IMR-90 (cell line): ENCODE results near the gene PLXND1. TPM values are rescaled to one million over a fixed set of nuclear protein-coding genes. Genes with fewer than 3 reads are reported as not detected.

Experiments
- ATAC-seq: fragments of 200-7000 bp; cut with Tn5 transposase; 2 replicates; pipeline ENCODE4 v1.9.1; 2020; ENCODE audit warnings: low read depth, mild to moderate bottlenecking, moderate library complexity
- BruUV-seq: library from RNA; stranded (reverse); fragments of 400-500 nt; replicated peaks from 2 replicates; lab custom pipeline; 2021; lab: Mats Ljungman, UMichigan
- CTCF ChIA-PET: fragments of 300-600 bp; formaldehyde crosslinking; extraction: SDS; loops from one replicate; lab custom pipeline; 2021; ENCODE audit warnings: antibody characterized with exemption; lab: Yijun Ruan, JAX
- POLR2A ChIA-PET: fragments of 300-600 bp; sonication (Branson Sonifier 250); formaldehyde crosslinking; loops from one replicate; lab custom pipeline; 2022; ENCODE audit warnings: antibody characterized with exemption; ENCODE audit not compliant: unreplicated experiment; lab: Charles Lee
- DNase-seq: peaks from one replicate; pipeline ENCODE4 v3.0.0; 2013
- H2AFZ ChIP-seq: replicated peaks from 2 replicates; pipeline ENCODE3; 2013; ENCODE audit warnings: low read length, mild to moderate bottlenecking; ENCODE audit not compliant: poor library complexity
- H2AK5ac ChIP-seq: 2 replicates; pipeline ENCODE4 v1.6.1; 2013; ENCODE audit warnings: low read depth, low read length, inconsistent platforms
- H2AK9ac ChIP-seq: replicated peaks from 2 replicates; pipeline ENCODE3; 2013; ENCODE audit warnings: mild to moderate bottlenecking, low read depth, low read length, moderate library complexity; ENCODE audit not compliant: poor library complexity
- H2BK120ac ChIP-seq: 2 replicates; pipeline ENCODE4 v1.6.1; 2013; ENCODE audit warnings: low read depth, low read length, inconsistent platforms
- H2BK15ac ChIP-seq: 3 replicates; pipeline ENCODE4 v1.6.1; 2013; ENCODE audit warnings: low read depth, low read length, inconsistent platforms
- H2BK20ac ChIP-seq: 2 replicates; pipeline ENCODE4 v1.6.1; 2013; ENCODE audit warnings: low read depth, mild to moderate bottlenecking, inconsistent platforms, low read length, moderate library complexity
- H2BK5ac ChIP-seq: 2 replicates; pipeline ENCODE4 v1.6.1; 2013; ENCODE audit warnings: mild to moderate bottlenecking, low read depth, low read length, inconsistent platforms; ENCODE audit not compliant: poor library complexity, severe bottlenecking
- H3K14ac ChIP-seq: replicated peaks from 2 replicates; pipeline ENCODE4 v1.6.1; 2013; ENCODE audit warnings: low read depth, low read length, inconsistent platforms
- H3K18ac ChIP-seq: 2 replicates; pipeline ENCODE4 v1.6.1; 2013; ENCODE audit warnings: low read depth, low read length, control low read depth
- H3K23ac ChIP-seq: 2 replicates; pipeline ENCODE4 v1.6.1; 2013; ENCODE audit warnings: low read depth, low read length, inconsistent platforms
- H3K27ac ChIP-seq: 2 replicates; pipeline ENCODE4 v1.5.1; 2013; ENCODE audit warnings: mild to moderate bottlenecking, control low read depth, low read length; ENCODE audit not compliant: insufficient read depth
- H3K27me3 ChIP-seq: 2 replicates; pipeline ENCODE4 v1.6.1; 2013; ENCODE audit warnings: low read length; ENCODE audit not compliant: control insufficient read depth, insufficient read depth
- H3K36me3 ChIP-seq: 2 replicates; pipeline ENCODE4 v1.6.1; 2013; ENCODE audit warnings: low read length, mixed read lengths; ENCODE audit not compliant: control insufficient read depth, insufficient read depth
- H3K4ac ChIP-seq: 2 replicates; pipeline ENCODE4 v1.6.1; 2013; ENCODE audit warnings: low read depth, low read length, inconsistent platforms
- H3K4me1 ChIP-seq: 2 replicates; pipeline ENCODE4 v1.6.1; 2013; ENCODE audit warnings: low read length, mixed read lengths; ENCODE audit not compliant: control insufficient read depth, insufficient read depth
- H3K4me2 ChIP-seq: 2 replicates; pipeline ENCODE4 v1.6.1; 2013; ENCODE audit warnings: low read depth, mild to moderate bottlenecking, control low read depth, low read length, moderate library complexity
- H3K4me3 ChIP-seq: 2 replicates; pipeline ENCODE4 v1.5.1; 2013; ENCODE audit warnings: low read depth, mild to moderate bottlenecking, control low read depth, low read length, moderate library complexity; ENCODE audit not compliant: insufficient read depth
- H3K56ac ChIP-seq: 2 replicates; pipeline ENCODE4 v1.6.1; 2013; ENCODE audit warnings: low read length, inconsistent platforms; ENCODE audit not compliant: insufficient read depth; ENCODE audit errors: extremely low read depth
- H3K79me1 ChIP-seq, 2 experiments: 2 replicates each; pipeline ENCODE4 v1.6.1; 2013; ENCODE audit warnings: low read length in 2 of 2, inconsistent platforms in 1 of 2, low read depth in 1 of 2
- H3K9ac ChIP-seq: 2 replicates; pipeline ENCODE4 v1.6.1; 2013; ENCODE audit warnings: low read depth, low read length, control low read depth
- H3K9me1 ChIP-seq: 2 replicates; pipeline ENCODE4 v1.6.1; 2013; ENCODE audit warnings: low read length, inconsistent platforms; ENCODE audit not compliant: insufficient read depth
- H3K9me3 ChIP-seq: 2 replicates; pipeline ENCODE4 v1.6.1; 2013; ENCODE audit warnings: low read length; ENCODE audit not compliant: control insufficient read depth, insufficient read depth
- H4K20me1 ChIP-seq: 2 replicates; pipeline ENCODE4 v1.6.1; 2013; ENCODE audit warnings: low read length, inconsistent platforms; ENCODE audit not compliant: insufficient read depth
- H4K5ac ChIP-seq: 2 replicates; pipeline ENCODE4 v1.6.1; 2013; ENCODE audit warnings: mild to moderate bottlenecking, low read depth, low read length, control low read depth
- H4K8ac ChIP-seq, 2 experiments: 2 replicates each; pipeline ENCODE4 v1.6.1; 2013; ENCODE audit warnings: low read depth in 2 of 2, low read length in 2 of 2, control low read depth in 1 of 2, inconsistent platforms in 1 of 2
- H4K91ac ChIP-seq: 2 replicates; pipeline ENCODE4 v1.6.1; 2013; ENCODE audit warnings: low read depth, low read length, inconsistent platforms; ENCODE audit not compliant: insufficient read depth
- BHLHE40 ChIP-seq: fragments of 150-350 bp; IDR thresholded peaks from 2 replicates; pipeline ENCODE4 v1.6.1; 2016; ENCODE audit warnings: mild to moderate bottlenecking, low read depth, low read length
- MAFK ChIP-seq: IDR thresholded peaks from 2 replicates; pipeline ENCODE4 v1.6.1; 2012; ENCODE audit warnings: low read depth, low read length, improper control_type of control experiment
- MAZ ChIP-seq: IDR thresholded peaks from 2 replicates; pipeline ENCODE4 v1.6.1; 2012; ENCODE audit warnings: low read depth, mild to moderate bottlenecking, low read length, improper control_type of control experiment, moderate library complexity, borderline replicate concordance
- RCOR1 ChIP-seq: IDR thresholded peaks from 2 replicates; pipeline ENCODE4 v1.6.1; 2012; ENCODE audit warnings: mild to moderate bottlenecking, low read length, improper control_type of control experiment; ENCODE audit not compliant: insufficient replicate concordance
- RFX5 ChIP-seq: IDR thresholded peaks from 2 replicates; pipeline ENCODE4 v1.8.0; 2012; ENCODE audit warnings: low read depth, mild to moderate bottlenecking, low read length, moderate library complexity
- SMC3 ChIP-seq: fragments of 150-350 bp; IDR thresholded peaks from 2 replicates; pipeline ENCODE4 v1.6.1; 2016; ENCODE audit warnings: low read depth, mild to moderate bottlenecking, antibody characterized with exemption, low read length, moderate library complexity
- WGBS, 2 experiments: methylation state at CpG; one replicate each; pipeline versions ENCODE4 v1.1.5 to v1.1.7; 2013; ENCODE audit warnings: missing lambda C conversion rate in 2 of 2; ENCODE audit not compliant: insufficient read length in 1 of 2; ENCODE audit errors: extremely low coverage in 2 of 2; 5-methylcytosine and 5-hydroxymethylcytosine counted together
- dilution Hi-C: fragments of 300-500 bp; cut with HindIII; formaldehyde crosslinking; loops from one replicate; pipeline ENCODE4 v1.14.3; 2018; ENCODE audit warnings: low sequenced_read_pairs; ENCODE audit not compliant: unreplicated experiment
- in situ Hi-C: fragments of 300-500 bp; cut with MboI; formaldehyde crosslinking; loops from 3 replicates; pipeline ENCODE4 v1.14.3; 2019; ENCODE audit warnings: low sequenced_read_pairs, inconsistent platforms, mixed read lengths
- intact Hi-C: fragments of 100-400 bp; cut with micrococcal nuclease; formaldehyde crosslinking; loops from 2 replicates; pipeline ENCODE4 v1.10.0; 2022
- polyA plus RNA-seq, 3 experiments: library from polyadenylated mRNA; depleted of rRNA; stranded (reverse); fragments of >200 nt; gene quantifications; 2 replicates each; pipeline ENCODE4 v1.2.3, GENCODE V29; 2012; ENCODE audit warnings: low replicate concordance in 1 of 3
- total RNA-seq: library from RNA; depleted of rRNA; stranded (reverse); fragments of >200 nt; gene quantifications from 2 replicates; pipeline ENCODE4 v1.2.3, GENCODE V29; 2012
- TF ChIP-seq, protein P1 (sequence below): fragments of 150-350 bp; IDR thresholded peaks from 2 replicates; pipeline ENCODE4 v1.6.1; 2016; ENCODE audit warnings: low read depth, mild to moderate bottlenecking, low read length, moderate library complexity, borderline replicate concordance

PLXND1 gene
- total and polyA plus RNA-seq, 2 of the 4 experiments (the other 2 are of a cell fraction) = 19.2 to 67.1 TPM

DNA sequence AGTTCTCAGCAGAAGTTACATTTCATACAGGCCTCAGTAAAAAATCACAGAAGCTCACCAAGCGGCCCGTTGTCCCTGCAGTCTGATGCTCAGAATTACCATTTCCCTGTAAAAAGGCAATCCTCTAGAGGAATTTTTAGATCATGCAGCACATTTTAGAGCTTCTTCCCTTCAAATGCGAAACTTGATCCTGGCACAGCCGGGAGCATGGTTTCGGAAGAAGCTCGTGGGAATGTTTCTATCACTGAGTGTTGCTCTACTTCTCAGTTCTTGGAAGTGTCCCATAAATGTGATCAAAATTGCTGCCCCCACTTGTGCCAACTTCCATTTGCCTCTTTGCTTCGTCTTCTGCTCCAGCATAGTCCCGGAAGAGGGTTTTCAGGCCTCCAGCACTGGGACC lies 67.3 kb downstream of the PLXND1 start:
- ChIA-PET POLR2A (no interaction called here), CTCF (no interaction called here)
- H2BK5ac ChIP-seq = no peak overlapping the region
- no peak overlapping the region for H3K56ac ChIP-seq
- no peak overlapping the region for H3K23ac ChIP-seq
- H3K4me1 ChIP-seq = peaks cover 3% of the 10 kb centered on the region; the same call in 1 of the 2 replicates
- intact Hi-C loops = loop anchor here (5.0 kb wide), 1 partner anchor 87 kb away; no protein-coding TSS in a partner anchor
- H3K9me3 ChIP-seq = no peaks in the 10 kb centered on the region
- 76% methylated on average over 2 of the region's 8 CpGs; no CpG with 5 or more reads in 1 of the 2 experiments for WGBS, 2 experiments
- H3K14ac ChIP-seq = no peak overlapping the region
- TF ChIP-seq BHLHE40 (no peak), MAZ (no peak), RFX5 (no peak), SMC3 (no peak), RCOR1 (no peak), MAFK (no peak)
- TF ChIP-seq, protein P1, sequence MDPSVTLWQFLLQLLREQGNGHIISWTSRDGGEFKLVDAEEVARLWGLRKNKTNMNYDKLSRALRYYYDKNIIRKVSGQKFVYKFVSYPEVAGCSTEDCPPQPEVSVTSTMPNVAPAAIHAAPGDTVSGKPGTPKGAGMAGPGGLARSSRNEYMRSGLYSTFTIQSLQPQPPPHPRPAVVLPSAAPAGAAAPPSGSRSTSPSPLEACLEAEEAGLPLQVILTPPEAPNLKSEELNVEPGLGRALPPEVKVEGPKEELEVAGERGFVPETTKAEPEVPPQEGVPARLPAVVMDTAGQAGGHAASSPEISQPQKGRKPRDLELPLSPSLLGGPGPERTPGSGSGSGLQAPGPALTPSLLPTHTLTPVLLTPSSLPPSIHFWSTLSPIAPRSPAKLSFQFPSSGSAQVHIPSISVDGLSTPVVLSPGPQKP = no peak
- H3K27ac ChIP-seq = no peak overlapping the region
- no TSS peak for BruUV-seq
- H2BK120ac ChIP-seq = no peak overlapping the region
- H3K36me3 ChIP-seq = no peaks in the 10 kb centered on the region
- ATAC-seq (no peak; the same call in 1 of the 2 replicates), DNase-seq (no peak)
- H3K9ac ChIP-seq = no peak overlapping the region
- H4K91ac ChIP-seq = no peak overlapping the region
- H3K4ac ChIP-seq = no peak overlapping the region
- H3K4me2 ChIP-seq = no peak overlapping the region
- no peaks in the 10 kb centered on the region for H4K20me1 ChIP-seq
- no peak overlapping the region for H4K5ac ChIP-seq
- H3K9me1 ChIP-seq = no peaks in the 10 kb centered on the region
- H2BK20ac ChIP-seq = no peak overlapping the region
- no peak overlapping the region for H2AK5ac ChIP-seq
- peaks cover 5% of the 10 kb centered on the region; the same call in 1 of the 2 replicates for H3K27me3 ChIP-seq
- in situ Hi-C loops = no loop called here
- H2BK15ac ChIP-seq = no peak overlapping the region; the same call in 2 of the 3 replicates
- H2AK9ac ChIP-seq = no peak overlapping the region
- no peaks in the 10 kb centered on the region for H3K79me1 ChIP-seq
- H2AFZ ChIP-seq = no peak overlapping the region
- no peak overlapping the region for H4K8ac ChIP-seq
- H3K4me3 ChIP-seq = no peak overlapping the region
- H3K18ac ChIP-seq = no peak overlapping the region
- dilution Hi-C loops = no loop called here
